SU-DHL-6 (cell line): Measurements from ENCODE around the gene UROD.

Experiments
- H2AFZ ChIP-seq: fragments of 200-600 bp; sonication (generic); 2 replicates; pipeline ENCODE4 v1.6.1; 2014; ENCODE audit warnings: low read depth, mild to moderate bottlenecking, moderate library complexity, mixed read lengths, antibody characterized with exemption, low read length; ENCODE audit not compliant: severe bottlenecking
- H3F3A ChIP-seq: fragments of 200-600 bp; shearing (Covaris generic); 2 replicates; pipeline ENCODE4 v1.6.0; 2016; ENCODE audit warnings: antibody characterized with exemption, mild to moderate bottlenecking; ENCODE audit not compliant: insufficient read depth
- H3K27ac ChIP-seq: fragments of 200-600 bp; sonication (generic); 2 replicates; pipeline ENCODE4 v1.5.1; 2016; ENCODE audit warnings: low read depth, mild to moderate bottlenecking, low read length, moderate library complexity, mixed read lengths
- H3K27me3 ChIP-seq: fragments of 200-600 bp; sonication (generic), shearing (Covaris generic); 2 replicates; pipeline ENCODE4 v1.6.0; 2014; ENCODE audit warnings: mild to moderate bottlenecking, low read length
- H3K36me3 ChIP-seq: fragments of 200-600 bp; sonication (generic); 2 replicates; pipeline ENCODE4 v1.6.1; 2014; ENCODE audit warnings: mild to moderate bottlenecking, low read length, mixed read lengths
- H3K4me2 ChIP-seq: fragments of 300-600, 200-600 bp; shearing (Covaris generic), sonication (generic); 2 replicates; pipeline ENCODE4 v1.6.0; 2014; ENCODE audit warnings: low read length, low read depth, mild to moderate bottlenecking; ENCODE audit not compliant: poor library complexity, severe bottlenecking
- H3K4me3 ChIP-seq: fragments of 200-600 bp; sonication (generic); 2 replicates; pipeline ENCODE4 v1.5.1; 2014; ENCODE audit warnings: antibody characterized with exemption, low read length, mild to moderate bottlenecking, mixed read lengths; ENCODE audit not compliant: insufficient read depth, poor library complexity, severe bottlenecking
- H3K79me2 ChIP-seq: fragments of 200-600 bp; sonication (generic); 2 replicates; pipeline ENCODE4 v1.6.1; 2014; ENCODE audit warnings: mild to moderate bottlenecking, low read length, moderate library complexity; ENCODE audit not compliant: insufficient read depth
- H3K9ac ChIP-seq: fragments of 200-600 bp; sonication (generic); 2 replicates; pipeline ENCODE4 v1.7.0; 2014; ENCODE audit warnings: mild to moderate bottlenecking, low read length
- H3K9me2 ChIP-seq: fragments of 200-600 bp; sonication (generic); replicated peaks from 2 replicates; pipeline ENCODE4 v1.6.1; 2014; ENCODE audit warnings: low read length; ENCODE audit not compliant: insufficient read depth
- H3K9me3 ChIP-seq: fragments of 200-600 bp; sonication (generic); 2 replicates; pipeline ENCODE4 v1.6.1; 2014; ENCODE audit warnings: low read length, mixed read lengths; ENCODE audit not compliant: insufficient read depth
- H4K20me1 ChIP-seq: fragments of 200-600 bp; sonication (generic); 2 replicates; pipeline ENCODE4 v1.6.1; 2014; ENCODE audit warnings: low read depth, mild to moderate bottlenecking, antibody characterized with exemption, low read length, moderate library complexity, mixed read lengths
- EZH2phosphoT487 ChIP-seq: fragments of 200-600 bp; sonication (generic), shearing (Covaris generic); conservative IDR thresholded peaks from 2 replicates; pipeline ENCODE4 v1.6.1; 2018; ENCODE audit warnings: mild to moderate bottlenecking, antibody characterized with exemption, low read length, moderate library complexity, mixed read lengths
- TF ChIP-seq, protein P1 (sequence below): fragments of 200-600 bp; sonication (generic); IDR thresholded peaks from one replicate; pipeline ENCODE4 v1.5.1; 2017; ENCODE audit warnings: antibody characterized with exemption, mild to moderate bottlenecking, low read length, moderate library complexity; ENCODE audit not compliant: insufficient read depth, poor library complexity, severe bottlenecking

UROD gene

GRCh38 chr1:45011837-45012638, at the start of gene UROD:
UROD (plus strand) TSS chr1:45012254; CDS start chr1:45012266, 12 bp downstream.
- Histone ChIP-seq H3K36me3 (no peaks in the 10 kb centered on the region), H3K27ac (peak within 1 kb of the TSS; percentile 39)

GRCh38 chr1:44962729-44963128, 49.3 kb upstream of the UROD start:
- Histone ChIP-seq H2AFZ (no peak overlapping the region), H3F3A (0 out of 2 replicates have a peak, but pooled peaks cover 3% of the 10 kb centered on the region), H4K20me1 (no peaks in the 10 kb centered on the region), H3K9me2 (no peaks in the 10 kb centered on the region), H3K27ac (no peak overlapping the region), H3K4me3 (no peak overlapping the region), H3K27me3 (no peaks in the 10 kb centered on the region), H3K4me2 (no peak overlapping the region), H3K79me2 (no peaks in the 10 kb centered on the region; the same call in 1 of the 2 replicates), H3K9me3 (no peaks in the 10 kb centered on the region), H3K9ac (no peak overlapping the region), H3K36me3 (no peaks in the 10 kb centered on the region; the same call in 1 of the 2 replicates)
- TF ChIP-seq, protein P1, sequence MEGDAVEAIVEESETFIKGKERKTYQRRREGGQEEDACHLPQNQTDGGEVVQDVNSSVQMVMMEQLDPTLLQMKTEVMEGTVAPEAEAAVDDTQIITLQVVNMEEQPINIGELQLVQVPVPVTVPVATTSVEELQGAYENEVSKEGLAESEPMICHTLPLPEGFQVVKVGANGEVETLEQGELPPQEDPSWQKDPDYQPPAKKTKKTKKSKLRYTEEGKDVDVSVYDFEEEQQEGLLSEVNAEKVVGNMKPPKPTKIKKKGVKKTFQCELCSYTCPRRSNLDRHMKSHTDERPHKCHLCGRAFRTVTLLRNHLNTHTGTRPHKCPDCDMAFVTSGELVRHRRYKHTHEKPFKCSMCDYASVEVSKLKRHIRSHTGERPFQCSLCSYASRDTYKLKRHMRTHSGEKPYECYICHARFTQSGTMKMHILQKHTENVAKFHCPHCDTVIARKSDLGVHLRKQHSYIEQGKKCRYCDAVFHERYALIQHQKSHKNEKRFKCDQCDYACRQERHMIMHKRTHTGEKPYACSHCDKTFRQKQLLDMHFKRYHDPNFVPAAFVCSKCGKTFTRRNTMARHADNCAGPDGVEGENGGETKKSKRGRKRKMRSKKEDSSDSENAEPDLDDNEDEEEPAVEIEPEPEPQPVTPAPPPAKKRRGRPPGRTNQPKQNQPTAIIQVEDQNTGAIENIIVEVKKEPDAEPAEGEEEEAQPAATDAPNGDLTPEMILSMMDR = no peak
- no peak for TF ChIP-seq EZH2phosphoT487

More at GRCh38 chr1:45011837-45012638, at the start of gene UROD:
- no peaks in the 10 kb centered on the region for H4K20me1 ChIP-seq
- H3K4me2 ChIP-seq = peak within 1 kb of the TSS; percentile 93
- TF ChIP-seq, protein P1 = no peak
- TF ChIP-seq EZH2phosphoT487 = no peak
- no peaks in the 10 kb centered on the region for H3K79me2 ChIP-seq
- H3K9ac ChIP-seq = peak within 1 kb of the TSS; percentile 70
- H3K27me3 ChIP-seq = no peaks in the 10 kb centered on the region
- no peaks in the 10 kb centered on the region for H3F3A ChIP-seq
- H2AFZ ChIP-seq = peak within 1 kb of the TSS; percentile 95
- H3K9me3 ChIP-seq = no peaks in the 10 kb centered on the region
- H3K4me3 ChIP-seq = peak within 1 kb of the TSS; percentile 79
- no peaks in the 10 kb centered on the region for H3K9me2 ChIP-seq

GRCh38 chr1:44964396-44964795, 47.7 kb upstream of the UROD start:
- Histone ChIP-seq H4K20me1 (no peaks in the 10 kb centered on the region), H3K27ac (no peak overlapping the region), H2AFZ (no peak overlapping the region), H3K27me3 (no peaks in the 10 kb centered on the region), H3K4me3 (no peak overlapping the region), H3K9me3 (no peaks in the 10 kb centered on the region), H3K36me3 (peaks cover 4% of the 10 kb centered on the region; the same call in 1 of the 2 replicates), H3K79me2 (no peaks in the 10 kb centered on the region; the same call in 1 of the 2 replicates), H3K9me2 (no peaks in the 10 kb centered on the region), H3F3A (0 out of 2 replicates have a peak, but pooled peaks cover 3% of the 10 kb centered on the region), H3K9ac (no peak overlapping the region), H3K4me2 (no peak overlapping the region)
- TF ChIP-seq EZH2phosphoT487 = no peak
- TF ChIP-seq, protein P1 = no peak
